ENCODE data around the gene MACROD1. TPM values are rescaled to one million over a fixed set of nuclear protein-coding genes. Genes with fewer than 3 reads are reported as not detected.

The MACROD1 gene
- total and polyA plus RNA-seq, 9 of the 15 experiments (the other 6 are each of a cell fraction or from before 2014, with no cell fraction given): 1.1 to 60.0 (median 26.4) TPM

GRCh38 chr11:64165481-64165841 lies 452 bp downstream of the MACROD1 start (continued):
- no peak for TF ChIP-seq CREB3 (tag; conservative IDR thresholded peaks at IDR 0.05; ENCODE audit: low read depth)
- no peak for TF ChIP-seq KAT7 (CRISPR knock-in tag; IDR thresholded peaks at IDR 0.05; ENCODE audit: borderline replicate concordance)
- TF ChIP-seq SMARCA5 (IDR thresholded peaks at IDR 0.05): no peak
- TF ChIP-seq MTF1 (CRISPR knock-in tag; IDR thresholded peaks at IDR 0.05; ENCODE audit: borderline replicate concordance): no peak
- no peak for TF ChIP-seq BCOR (IDR thresholded peaks at IDR 0.05)
- peak in 1 of 2 experiments; percentile 50 for TF ChIP-seq E2F6 (IDR thresholded peaks at IDR 0.05; ENCODE audit: borderline replicate concordance in 1 of 2, extremely low read depth in 1 of 2, insufficient read depth in 1 of 2, insufficient read length in 1 of 2, low read depth in 1 of 2, low read length in 1 of 2, poor library complexity in 1 of 2, severe bottlenecking in 1 of 2)
- no peak for TF ChIP-seq ZNF507 (tag; conservative IDR thresholded peaks at IDR 0.05)
- TF ChIP-seq BRCA1 (IDR thresholded peaks at IDR 0.05): no peak
- no peak for TF ChIP-seq BRCA1 (CRISPR knock-in tag; IDR thresholded peaks at IDR 0.05)
- TF ChIP-seq DIDO1 (tag; IDR thresholded peaks at IDR 0.05; ENCODE audit: low read depth): no peak
- peak; percentile 6; the same call in 1 of the 2 replicates for TF ChIP-seq GTF2E2 (tag; IDR thresholded peaks at IDR 0.05)
- TF ChIP-seq, protein P1, sequence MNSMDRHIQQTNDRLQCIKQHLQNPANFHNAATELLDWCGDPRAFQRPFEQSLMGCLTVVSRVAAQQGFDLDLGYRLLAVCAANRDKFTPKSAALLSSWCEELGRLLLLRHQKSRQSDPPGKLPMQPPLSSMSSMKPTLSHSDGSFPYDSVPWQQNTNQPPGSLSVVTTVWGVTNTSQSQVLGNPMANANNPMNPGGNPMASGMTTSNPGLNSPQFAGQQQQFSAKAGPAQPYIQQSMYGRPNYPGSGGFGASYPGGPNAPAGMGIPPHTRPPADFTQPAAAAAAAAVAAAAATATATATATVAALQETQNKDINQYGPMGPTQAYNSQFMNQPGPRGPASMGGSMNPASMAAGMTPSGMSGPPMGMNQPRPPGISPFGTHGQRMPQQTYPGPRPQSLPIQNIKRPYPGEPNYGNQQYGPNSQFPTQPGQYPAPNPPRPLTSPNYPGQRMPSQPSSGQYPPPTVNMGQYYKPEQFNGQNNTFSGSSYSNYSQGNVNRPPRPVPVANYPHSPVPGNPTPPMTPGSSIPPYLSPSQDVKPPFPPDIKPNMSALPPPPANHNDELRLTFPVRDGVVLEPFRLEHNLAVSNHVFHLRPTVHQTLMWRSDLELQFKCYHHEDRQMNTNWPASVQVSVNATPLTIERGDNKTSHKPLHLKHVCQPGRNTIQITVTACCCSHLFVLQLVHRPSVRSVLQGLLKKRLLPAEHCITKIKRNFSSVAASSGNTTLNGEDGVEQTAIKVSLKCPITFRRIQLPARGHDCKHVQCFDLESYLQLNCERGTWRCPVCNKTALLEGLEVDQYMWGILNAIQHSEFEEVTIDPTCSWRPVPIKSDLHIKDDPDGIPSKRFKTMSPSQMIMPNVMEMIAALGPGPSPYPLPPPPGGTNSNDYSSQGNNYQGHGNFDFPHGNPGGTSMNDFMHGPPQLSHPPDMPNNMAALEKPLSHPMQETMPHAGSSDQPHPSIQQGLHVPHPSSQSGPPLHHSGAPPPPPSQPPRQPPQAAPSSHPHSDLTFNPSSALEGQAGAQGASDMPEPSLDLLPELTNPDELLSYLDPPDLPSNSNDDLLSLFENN (IDR thresholded peaks at IDR 0.05; ENCODE audit: low read depth in 2 of 2, low read length in 2 of 2): no peak
- TF ChIP-seq SAP30 (IDR thresholded peaks at IDR 0.05; ENCODE audit: borderline replicate concordance, insufficient read depth, low read depth, low read length, poor library complexity, severe bottlenecking): no peak
- TF ChIP-seq MCM7 (IDR thresholded peaks at IDR 0.05): no peak
- no peak for TF ChIP-seq MECOM (CRISPR knock-in tag; IDR thresholded peaks at IDR 0.05)
- TF ChIP-seq XRCC3 (IDR thresholded peaks at IDR 0.05): no peak
